Endodermal cell (in vitro differentiated cells): Measurements from ENCODE around the gene TECTA. TPM values are rescaled to one million over a fixed set of nuclear protein-coding genes. Genes with fewer than 3 reads are reported as not detected.

ENCODE experiments used
- DNase-seq: peaks from one replicate; pipeline ENCODE4 v3.0.0-alpha.2; 2017
- H3K27ac ChIP-seq: 2 replicates; pipeline ENCODE4 v1.5.1; 2013; ENCODE audit warnings: mild to moderate bottlenecking, low read depth, low read length, moderate library complexity
- H3K27me3 ChIP-seq: 2 replicates; pipeline ENCODE4 v1.6.1; 2013; ENCODE audit warnings: mild to moderate bottlenecking, low read length, moderate library complexity; ENCODE audit not compliant: insufficient read depth, control insufficient read depth, poor library complexity, severe bottlenecking
- H3K36me3 ChIP-seq: 2 replicates; pipeline ENCODE4 v1.7.0; 2013; ENCODE audit warnings: mild to moderate bottlenecking, low read length, moderate library complexity; ENCODE audit not compliant: control insufficient read depth, insufficient read depth
- H3K4me1 ChIP-seq: one replicate; pipeline ENCODE4 v1.7.0; 2013; ENCODE audit warnings: low read length; ENCODE audit not compliant: control insufficient read depth, insufficient read depth
- H3K4me3 ChIP-seq: 2 replicates; pipeline ENCODE4 v1.5.1; 2013; ENCODE audit warnings: mild to moderate bottlenecking, low read length, moderate library complexity
- H3K9ac ChIP-seq: 2 replicates; pipeline ENCODE4 v1.6.1; 2013; ENCODE audit warnings: mild to moderate bottlenecking, low read length, moderate library complexity; ENCODE audit not compliant: poor library complexity, severe bottlenecking; ENCODE audit errors: extremely low read depth
- H3K9me3 ChIP-seq: 2 replicates; pipeline ENCODE4 v1.6.1; 2013; ENCODE audit warnings: mild to moderate bottlenecking, low read length, moderate library complexity; ENCODE audit not compliant: control insufficient read depth
- H3K27ac Mint-ChIP-seq: 2 replicates; pipeline ENCODE4 v1.8.0; 2020; ENCODE audit warnings: mixed read lengths
- H3K27me3 Mint-ChIP-seq: 2 replicates; pipeline ENCODE4 v1.8.0; 2021; ENCODE audit warnings: mild to moderate bottlenecking, mixed read lengths; ENCODE audit not compliant: insufficient read depth
- H3K36me3 Mint-ChIP-seq: 2 replicates; pipeline ENCODE4 v1.8.0; 2020; ENCODE audit warnings: low read depth, mixed read lengths
- H3K4me1 Mint-ChIP-seq: 2 replicates; pipeline ENCODE4 v1.8.0; 2020; ENCODE audit warnings: mixed read lengths
- H3K4me3 Mint-ChIP-seq: 2 replicates; pipeline ENCODE4 v1.8.0; 2020; ENCODE audit warnings: mild to moderate bottlenecking, moderate library complexity, mixed read lengths
- H3K9me3 Mint-ChIP-seq: 2 replicates; pipeline ENCODE4 v1.8.0; 2020; ENCODE audit warnings: mild to moderate bottlenecking, mixed read lengths
- WGBS, 2 experiments: methylation state at CpG; one replicate each; pipeline versions ENCODE4 v1.1.5 to v1.1.7; 2013; ENCODE audit warnings: missing lambda C conversion rate in 2 of 2, mixed read lengths in 1 of 2; ENCODE audit not compliant: insufficient coverage in 1 of 2, insufficient read length in 1 of 2; 5-methylcytosine and 5-hydroxymethylcytosine counted together
- total RNA-seq, 2 donors: library from RNA; stranded (reverse); fragmentation: NEBNext Ultra II Directional in 1 of 2; extraction: Animal tissue kit (Norgen Biotek cat#: 25700) in 1 of 2; gene quantifications; 2 replicates in 1 of 2; 3 replicates in 1 of 2; pipeline ENCODE4 v1.2.1, GENCODE V29; 2021
- TF ChIP-seq, protein P1 (sequence below): fragments of 200-600 bp; sonication (generic); conservative IDR thresholded peaks from 2 replicates; pipeline ENCODE4 v1.5.0; 2021; ENCODE audit warnings: antibody characterized with exemption, mild to moderate bottlenecking

The TECTA gene
- total RNA-seq, 2 donors from 2014 or later, result 1.4 to 2.2 TPM

DNA sequence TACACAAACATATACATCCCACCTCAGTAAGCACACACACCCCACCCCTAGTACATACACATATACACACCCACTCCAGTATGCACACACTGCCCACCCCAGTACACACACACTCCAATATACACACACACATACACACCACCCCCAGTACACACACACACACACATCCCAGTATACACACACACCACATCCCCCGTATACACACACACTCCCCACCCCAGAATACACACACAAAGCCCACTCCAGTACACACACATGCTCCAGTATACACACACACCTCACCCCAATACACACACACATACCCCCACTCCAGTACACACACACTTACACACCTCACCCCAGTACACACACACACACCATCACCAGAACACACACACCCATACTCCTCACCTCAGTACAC, 7.4 kb downstream of the TECTA start:
- 0% methylated on average over 1 of the region's 1 CpG for WGBS, 2 experiments
- no peaks in the 10 kb centered on the region for H3K4me1 ChIP-seq
- no peaks in the 10 kb centered on the region for H3K9me3 ChIP-seq
- H3K27ac ChIP-seq, result no peak overlapping the region
- TF ChIP-seq, protein P1, sequence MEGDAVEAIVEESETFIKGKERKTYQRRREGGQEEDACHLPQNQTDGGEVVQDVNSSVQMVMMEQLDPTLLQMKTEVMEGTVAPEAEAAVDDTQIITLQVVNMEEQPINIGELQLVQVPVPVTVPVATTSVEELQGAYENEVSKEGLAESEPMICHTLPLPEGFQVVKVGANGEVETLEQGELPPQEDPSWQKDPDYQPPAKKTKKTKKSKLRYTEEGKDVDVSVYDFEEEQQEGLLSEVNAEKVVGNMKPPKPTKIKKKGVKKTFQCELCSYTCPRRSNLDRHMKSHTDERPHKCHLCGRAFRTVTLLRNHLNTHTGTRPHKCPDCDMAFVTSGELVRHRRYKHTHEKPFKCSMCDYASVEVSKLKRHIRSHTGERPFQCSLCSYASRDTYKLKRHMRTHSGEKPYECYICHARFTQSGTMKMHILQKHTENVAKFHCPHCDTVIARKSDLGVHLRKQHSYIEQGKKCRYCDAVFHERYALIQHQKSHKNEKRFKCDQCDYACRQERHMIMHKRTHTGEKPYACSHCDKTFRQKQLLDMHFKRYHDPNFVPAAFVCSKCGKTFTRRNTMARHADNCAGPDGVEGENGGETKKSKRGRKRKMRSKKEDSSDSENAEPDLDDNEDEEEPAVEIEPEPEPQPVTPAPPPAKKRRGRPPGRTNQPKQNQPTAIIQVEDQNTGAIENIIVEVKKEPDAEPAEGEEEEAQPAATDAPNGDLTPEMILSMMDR, result no peak
- H3K36me3 ChIP-seq, result no peaks in the 10 kb centered on the region
- H3K27ac Mint-ChIP-seq, result no peak overlapping the region
- H3K4me3 Mint-ChIP-seq, result no peak overlapping the region
- H3K4me1 Mint-ChIP-seq, result peaks cover 4% of the 10 kb centered on the region
- no peaks in the 10 kb centered on the region for H3K36me3 Mint-ChIP-seq
- no peaks in the 10 kb centered on the region for H3K9me3 Mint-ChIP-seq
- H3K4me3 ChIP-seq, result no peak overlapping the region
- DNase-seq, result no peak
- H3K9ac ChIP-seq, result no peak overlapping the region
- H3K27me3 ChIP-seq, result no peaks in the 10 kb centered on the region
- no peaks in the 10 kb centered on the region for H3K27me3 Mint-ChIP-seq

DNA sequence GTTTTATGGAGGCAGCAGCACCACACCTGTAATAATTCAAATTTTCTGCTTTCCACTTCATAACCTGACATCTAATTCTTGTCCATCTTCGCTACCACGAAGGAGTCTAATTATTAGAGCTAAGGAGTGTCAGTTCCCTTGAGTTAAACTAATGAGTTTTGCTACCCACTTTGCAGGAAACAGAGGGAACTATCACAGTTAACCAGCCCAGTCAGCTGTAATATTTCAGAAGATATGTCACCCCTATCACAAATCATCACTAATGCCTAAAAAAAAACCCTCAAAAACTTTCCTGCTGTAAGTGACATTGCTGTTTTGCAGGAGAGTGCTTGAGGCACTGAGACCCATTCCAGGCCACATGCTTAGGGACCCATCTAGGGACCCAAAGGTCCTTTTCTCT, 8.4 kb downstream of the TECTA start:
- H3K27ac ChIP-seq, result no peak overlapping the region
- TF ChIP-seq, protein P1, result no peak
- Mint-ChIP-seq H3K9me3 (no peaks in the 10 kb centered on the region), H3K27me3 (no peaks in the 10 kb centered on the region), H3K4me3 (no peak overlapping the region), H3K27ac (no peak overlapping the region), H3K36me3 (no peaks in the 10 kb centered on the region), H3K4me1 (peaks cover 4% of the 10 kb centered on the region)
- DNase-seq, result no peak
- H3K27me3 ChIP-seq, result no peaks in the 10 kb centered on the region
- no peak overlapping the region for H3K4me3 ChIP-seq
- no peaks in the 10 kb centered on the region for H3K9me3 ChIP-seq
- WGBS, 2 experiments, result 98% methylated on average over 2 of the region's 2 CpGs; no CpG with 5 or more reads in 1 of the 2 experiments
- H3K9ac ChIP-seq, result no peak overlapping the region
- no peaks in the 10 kb centered on the region for H3K36me3 ChIP-seq
- no peaks in the 10 kb centered on the region for H3K4me1 ChIP-seq

DNA sequence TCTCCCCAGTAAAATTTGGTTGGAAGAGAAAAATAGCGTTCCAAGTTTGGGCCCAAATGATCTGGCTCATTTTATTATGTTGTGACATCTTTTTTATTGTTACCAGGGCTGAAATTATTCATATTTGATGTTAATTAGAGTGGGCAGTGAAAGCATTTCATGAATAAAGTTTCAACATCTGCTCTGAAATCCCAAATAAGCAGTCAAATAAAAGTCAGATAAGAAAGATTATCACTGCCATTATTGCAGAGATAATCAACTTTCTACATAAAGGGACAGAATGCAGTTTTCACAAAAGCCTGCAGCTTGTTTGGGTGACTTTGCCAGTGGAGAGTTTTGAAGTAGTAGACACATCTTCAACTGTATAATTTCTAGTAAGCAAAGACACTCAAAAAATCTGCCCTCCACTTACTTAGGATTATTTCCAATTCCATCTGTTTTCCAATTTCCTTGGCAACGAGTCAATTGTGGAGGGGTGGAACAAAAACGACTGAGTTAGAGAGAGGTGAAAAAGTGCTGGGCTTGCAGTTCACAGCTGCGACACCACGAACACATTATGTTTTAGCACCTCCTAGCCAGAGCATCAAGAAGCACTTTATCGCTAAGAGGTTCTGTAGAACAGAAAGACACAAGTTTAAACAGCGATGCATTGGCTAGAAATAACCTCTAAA, 9.0 kb downstream of the TECTA start:
- Histone ChIP-seq H3K9ac (no peak overlapping the region), H3K4me1 (no peaks in the 10 kb centered on the region), H3K4me3 (no peak overlapping the region), H3K27me3 (no peaks in the 10 kb centered on the region), H3K9me3 (no peaks in the 10 kb centered on the region), H3K27ac (no peak overlapping the region), H3K36me3 (no peaks in the 10 kb centered on the region)
- no peaks in the 10 kb centered on the region for H3K27me3 Mint-ChIP-seq
- no peak overlapping the region for H3K4me3 Mint-ChIP-seq
- H3K36me3 Mint-ChIP-seq, result no peaks in the 10 kb centered on the region
- TF ChIP-seq, protein P1, result no peak
- H3K4me1 Mint-ChIP-seq, result peaks cover 4% of the 10 kb centered on the region
- WGBS, 2 experiments, result 86 to 94% methylated on average over 5 to 7 of the region's 7 CpGs
- H3K27ac Mint-ChIP-seq, result no peak overlapping the region
- no peaks in the 10 kb centered on the region for H3K9me3 Mint-ChIP-seq
- no peak for DNase-seq
